Loucy (cell line): ENCODE results near the gene SEPHS1.

Experiments
- H2AFZ ChIP-seq: fragments of 200-600 bp; sonication (generic); 2 replicates; pipeline ENCODE4 v1.6.0; 2016; ENCODE audit warnings: antibody characterized with exemption, mild to moderate bottlenecking, low read length, moderate library complexity
- H3F3A ChIP-seq: fragments of 200-600 bp; 2 replicates; pipeline ENCODE4 v1.6.0; 2016; ENCODE audit warnings: antibody characterized with exemption, low read depth, mild to moderate bottlenecking
- H3K27me3 ChIP-seq: fragments of 200-600 bp; sonication (generic); 2 replicates; pipeline ENCODE4 v1.6.1; 2014; ENCODE audit warnings: low read length, mild to moderate bottlenecking; ENCODE audit not compliant: insufficient read depth, poor library complexity, severe bottlenecking
- H3K36me3 ChIP-seq: fragments of 200-600 bp; sonication (generic); 2 replicates; pipeline ENCODE4 v1.6.1; 2016; ENCODE audit warnings: low read length; ENCODE audit not compliant: insufficient read depth
- H3K4me1 ChIP-seq: fragments of 200-600 bp; sonication (generic); 2 replicates; pipeline ENCODE4 v1.5.1; 2014; ENCODE audit warnings: low read length, mild to moderate bottlenecking; ENCODE audit not compliant: insufficient read depth, poor library complexity, severe bottlenecking
- H3K4me2 ChIP-seq: fragments of 200-600 bp; sonication (generic); 2 replicates; pipeline ENCODE4 v1.6.0; 2014; ENCODE audit warnings: antibody characterized with exemption, low read length, low read depth, mild to moderate bottlenecking; ENCODE audit not compliant: poor library complexity, severe bottlenecking
- H3K4me3 ChIP-seq: fragments of 200-600 bp; sonication (generic); 2 replicates; pipeline ENCODE4 v1.5.1; 2014; ENCODE audit warnings: low read length, mild to moderate bottlenecking, mixed read lengths; ENCODE audit not compliant: poor library complexity, severe bottlenecking
- H3K79me2 ChIP-seq: fragments of 200-600 bp; sonication (generic); 2 replicates; pipeline ENCODE4 v1.6.1; 2014; ENCODE audit warnings: low read length; ENCODE audit not compliant: insufficient read depth
- H3K9ac ChIP-seq: fragments of 200-600 bp; sonication (generic); 2 replicates; pipeline ENCODE4 v1.6.0; 2014; ENCODE audit warnings: mild to moderate bottlenecking, low read depth, low read length, moderate library complexity; ENCODE audit not compliant: poor library complexity, severe bottlenecking
- H3K9me2 ChIP-seq: fragments of 200-600 bp; sonication (generic); replicated peaks from 2 replicates; pipeline ENCODE4 v1.6.1; 2016; ENCODE audit warnings: low read depth, low read length, mixed read lengths
- H3K9me3 ChIP-seq: fragments of 200-600 bp; sonication (generic); 2 replicates; pipeline ENCODE4 v1.6.1; 2014; ENCODE audit warnings: mild to moderate bottlenecking, antibody characterized with exemption, low read length, low read depth; ENCODE audit not compliant: insufficient read depth
- H4K20me1 ChIP-seq: fragments of 200-600 bp; sonication (generic); 2 replicates; pipeline ENCODE4 v1.6.0; 2014; ENCODE audit warnings: antibody characterized with exemption, low read length, mild to moderate bottlenecking; ENCODE audit not compliant: insufficient read depth, poor library complexity, severe bottlenecking
- EZH2phosphoT487 ChIP-seq: fragments of 200-600 bp; IDR thresholded peaks from 2 replicates; pipeline ENCODE4 v1.6.1; 2018; ENCODE audit warnings: antibody characterized with exemption, mild to moderate bottlenecking, moderate library complexity, borderline replicate concordance
- TF ChIP-seq, protein P1 (sequence below): fragments of 200-600 bp; sonication (generic); conservative IDR thresholded peaks from 2 replicates; pipeline ENCODE4 v1.5.1; 2014; ENCODE audit warnings: mild to moderate bottlenecking, antibody characterized with exemption, low read length

Gene SEPHS1

DNA sequence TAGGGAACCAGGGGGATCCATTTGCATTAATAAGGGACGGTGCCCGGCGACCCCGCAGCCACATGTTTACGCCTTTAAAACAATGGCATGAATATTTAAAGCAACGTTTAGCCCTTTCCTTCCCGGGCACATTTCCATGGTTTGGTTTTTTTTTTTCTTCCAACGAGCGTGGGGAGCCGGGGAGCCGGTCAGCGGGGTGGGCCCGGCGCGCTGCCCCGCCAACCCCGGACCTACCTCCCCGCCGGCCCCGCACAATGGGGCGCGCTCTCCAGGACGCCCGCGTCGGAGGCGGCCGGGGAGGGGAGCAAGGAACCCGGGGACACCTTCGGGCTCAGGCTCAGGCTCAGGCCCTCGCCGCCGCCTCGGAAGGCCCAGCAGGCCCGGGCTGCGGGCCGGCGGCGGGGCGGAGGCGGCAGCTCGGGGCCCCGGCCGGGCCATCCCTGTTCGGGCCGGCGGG lies 1.0 kb downstream of the SEPHS1 start:
- Histone ChIP-seq H2AFZ (peak overlapping the region; percentile 76), H3K4me2 (peak overlapping the region; percentile 88), H3K79me2 (peaks cover 71% of the 10 kb centered on the region), H4K20me1 (peaks cover 11% of the 10 kb centered on the region), H3K36me3 (0 out of 2 replicates have a peak, but pooled peaks cover 2% of the 10 kb centered on the region), H3K4me1 (peaks cover 42% of the 10 kb centered on the region), H3F3A (no peaks in the 10 kb centered on the region), H3K9ac (peak overlapping the region; percentile 95), H3K9me3 (no peaks in the 10 kb centered on the region), H3K9me2 (no peaks in the 10 kb centered on the region), H3K27me3 (no peaks in the 10 kb centered on the region), H3K4me3 (peak overlapping the region; percentile 88)
- no peak for TF ChIP-seq EZH2phosphoT487
- TF ChIP-seq, protein P1, sequence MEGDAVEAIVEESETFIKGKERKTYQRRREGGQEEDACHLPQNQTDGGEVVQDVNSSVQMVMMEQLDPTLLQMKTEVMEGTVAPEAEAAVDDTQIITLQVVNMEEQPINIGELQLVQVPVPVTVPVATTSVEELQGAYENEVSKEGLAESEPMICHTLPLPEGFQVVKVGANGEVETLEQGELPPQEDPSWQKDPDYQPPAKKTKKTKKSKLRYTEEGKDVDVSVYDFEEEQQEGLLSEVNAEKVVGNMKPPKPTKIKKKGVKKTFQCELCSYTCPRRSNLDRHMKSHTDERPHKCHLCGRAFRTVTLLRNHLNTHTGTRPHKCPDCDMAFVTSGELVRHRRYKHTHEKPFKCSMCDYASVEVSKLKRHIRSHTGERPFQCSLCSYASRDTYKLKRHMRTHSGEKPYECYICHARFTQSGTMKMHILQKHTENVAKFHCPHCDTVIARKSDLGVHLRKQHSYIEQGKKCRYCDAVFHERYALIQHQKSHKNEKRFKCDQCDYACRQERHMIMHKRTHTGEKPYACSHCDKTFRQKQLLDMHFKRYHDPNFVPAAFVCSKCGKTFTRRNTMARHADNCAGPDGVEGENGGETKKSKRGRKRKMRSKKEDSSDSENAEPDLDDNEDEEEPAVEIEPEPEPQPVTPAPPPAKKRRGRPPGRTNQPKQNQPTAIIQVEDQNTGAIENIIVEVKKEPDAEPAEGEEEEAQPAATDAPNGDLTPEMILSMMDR = no peak

DNA sequence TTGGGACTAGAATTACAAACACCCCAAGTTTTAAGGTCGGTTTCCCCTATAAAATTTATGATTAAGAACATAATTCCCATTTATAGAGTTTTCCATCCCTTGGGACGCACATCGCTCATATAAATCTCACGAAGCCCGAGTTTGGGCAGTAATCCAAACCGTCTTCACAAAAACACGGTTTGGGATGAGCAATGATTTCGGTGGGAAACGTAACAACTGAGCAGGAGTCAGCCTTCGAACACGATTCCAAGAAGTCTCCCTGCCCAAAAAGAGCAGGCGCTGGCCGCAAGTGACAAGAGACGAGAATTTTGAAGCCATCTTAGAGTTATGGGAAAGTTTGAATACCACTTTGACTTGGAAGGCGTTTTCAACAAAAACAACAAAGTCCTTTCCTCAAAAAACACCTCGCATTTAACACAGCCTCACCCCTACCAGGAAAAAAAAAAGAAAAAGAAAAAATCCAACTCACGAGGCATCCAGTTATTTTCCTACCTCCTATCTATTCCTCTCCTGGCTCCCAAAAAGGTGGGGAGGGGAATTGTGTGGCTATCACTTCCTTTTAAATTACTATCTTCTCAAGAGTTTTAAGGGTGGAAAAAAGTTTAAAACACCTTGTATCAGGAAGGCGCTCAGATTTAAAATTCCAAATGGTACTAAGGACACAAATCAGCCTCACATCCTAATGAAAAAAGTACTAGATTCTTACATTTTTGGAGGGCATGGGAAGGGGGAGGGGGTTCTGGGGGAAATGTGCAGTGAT lies 1.6 kb downstream of the SEPHS1 start:
- H3K4me1 ChIP-seq = peaks cover 41% of the 10 kb centered on the region

DNA sequence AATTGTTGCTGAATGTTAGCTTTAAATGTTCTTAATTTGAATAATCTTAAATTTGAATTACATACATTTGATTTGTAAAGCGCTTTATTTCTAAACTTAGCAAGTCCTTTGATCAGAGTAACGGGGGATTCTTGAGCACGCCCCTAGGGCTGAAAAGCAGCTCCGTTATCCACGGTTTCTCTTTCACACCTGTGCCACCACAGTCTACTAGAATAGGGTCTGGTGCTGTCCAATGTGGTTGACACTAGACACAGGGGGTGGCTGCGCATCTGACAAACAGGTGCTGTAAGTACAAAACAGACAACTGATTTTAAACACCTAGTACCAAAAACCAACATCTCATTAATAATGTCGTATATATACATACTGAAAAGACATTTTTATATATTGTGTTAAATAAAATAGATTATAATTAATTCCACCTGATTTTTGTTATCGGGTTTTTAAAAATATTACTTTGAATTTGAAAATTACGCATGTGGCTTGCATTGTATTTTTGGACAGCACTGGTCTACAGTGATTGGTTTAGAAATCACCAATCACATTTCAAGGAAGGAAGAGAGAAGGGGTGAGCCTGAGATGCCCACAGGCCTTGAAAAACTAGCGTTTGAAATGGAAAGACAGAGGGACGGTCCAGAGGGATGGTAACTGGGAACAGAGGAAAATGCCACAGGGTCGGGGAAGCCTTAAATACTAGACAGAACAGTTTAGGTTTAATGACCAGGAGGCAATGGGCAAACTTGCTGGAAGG lies 7.3 kb downstream of the SEPHS1 start:
- Histone ChIP-seq H3K36me3 (peaks cover 30% of the 10 kb centered on the region; the same call in 1 of the 2 replicates), H4K20me1 (peaks cover 29% of the 10 kb centered on the region), H3K9me3 (no peaks in the 10 kb centered on the region), H3K9ac (no peak overlapping the region), H3K4me2 (peak overlapping the region; percentile 8), H3K27me3 (no peaks in the 10 kb centered on the region), H3F3A (0 out of 2 replicates have a peak, but pooled peaks cover 3% of the 10 kb centered on the region), H3K9me2 (no peaks in the 10 kb centered on the region), H2AFZ (no peak overlapping the region), H3K4me1 (peaks cover 20% of the 10 kb centered on the region), H3K4me3 (no peak overlapping the region), H3K79me2 (peaks cover 81% of the 10 kb centered on the region)
- TF ChIP-seq, protein P1 = no peak
- no peak for TF ChIP-seq EZH2phosphoT487

More for the DNA sequence above, 1.6 kb downstream of the SEPHS1 start:
- no peaks in the 10 kb centered on the region for H3F3A ChIP-seq
- no peaks in the 10 kb centered on the region for H3K9me3 ChIP-seq
- no peaks in the 10 kb centered on the region for H3K27me3 ChIP-seq
- TF ChIP-seq EZH2phosphoT487 = no peak
- TF ChIP-seq, protein P1 = no peak
- H3K4me3 ChIP-seq = peak overlapping the region; percentile 88
- peaks cover 74% of the 10 kb centered on the region for H3K79me2 ChIP-seq
- H3K4me2 ChIP-seq = peak overlapping the region; percentile 88
- peak overlapping the region; percentile 76 for H2AFZ ChIP-seq
- H3K36me3 ChIP-seq = 0 out of 2 replicates have a peak, but pooled peaks cover 2% of the 10 kb centered on the region
- H3K9me2 ChIP-seq = no peaks in the 10 kb centered on the region
- H4K20me1 ChIP-seq = peaks cover 13% of the 10 kb centered on the region
- peak overlapping the region; percentile 95 for H3K9ac ChIP-seq
